IMR-90 (cell line): ENCODE data around the gene HMGCLL1. TPM values are rescaled to one million over a fixed set of nuclear protein-coding genes. Genes with fewer than 3 reads are reported as not detected.

Source experiments
- ATAC-seq: fragments of 200-7000 bp; cut with Tn5 transposase; 2 replicates; pipeline ENCODE4 v1.9.1; 2020; ENCODE audit warnings: low read depth, mild to moderate bottlenecking, moderate library complexity
- BruUV-seq: library from RNA; stranded (reverse); fragments of 400-500 nt; replicated peaks from 2 replicates; lab custom pipeline; 2021; lab: Mats Ljungman, UMichigan
- CTCF ChIA-PET: fragments of 300-600 bp; formaldehyde crosslinking; extraction: SDS; loops from one replicate; lab custom pipeline; 2021; ENCODE audit warnings: antibody characterized with exemption; lab: Yijun Ruan, JAX
- POLR2A ChIA-PET: fragments of 300-600 bp; sonication (Branson Sonifier 250); formaldehyde crosslinking; loops from one replicate; lab custom pipeline; 2022; ENCODE audit warnings: antibody characterized with exemption; ENCODE audit not compliant: unreplicated experiment; lab: Charles Lee
- DNase-seq: peaks from one replicate; pipeline ENCODE4 v3.0.0; 2013
- H2AFZ ChIP-seq: replicated peaks from 2 replicates; pipeline ENCODE3; 2013; ENCODE audit warnings: low read length, mild to moderate bottlenecking; ENCODE audit not compliant: poor library complexity
- H2AK5ac ChIP-seq: 2 replicates; pipeline ENCODE4 v1.6.1; 2013; ENCODE audit warnings: low read depth, low read length, inconsistent platforms
- H2AK9ac ChIP-seq: replicated peaks from 2 replicates; pipeline ENCODE3; 2013; ENCODE audit warnings: mild to moderate bottlenecking, low read depth, low read length, moderate library complexity; ENCODE audit not compliant: poor library complexity
- H2BK120ac ChIP-seq: 2 replicates; pipeline ENCODE4 v1.6.1; 2013; ENCODE audit warnings: low read depth, low read length, inconsistent platforms
- H2BK15ac ChIP-seq: 3 replicates; pipeline ENCODE4 v1.6.1; 2013; ENCODE audit warnings: low read depth, low read length, inconsistent platforms
- H2BK20ac ChIP-seq: 2 replicates; pipeline ENCODE4 v1.6.1; 2013; ENCODE audit warnings: low read depth, mild to moderate bottlenecking, inconsistent platforms, low read length, moderate library complexity
- H2BK5ac ChIP-seq: 2 replicates; pipeline ENCODE4 v1.6.1; 2013; ENCODE audit warnings: mild to moderate bottlenecking, low read depth, low read length, inconsistent platforms; ENCODE audit not compliant: poor library complexity, severe bottlenecking
- H3K14ac ChIP-seq: replicated peaks from 2 replicates; pipeline ENCODE4 v1.6.1; 2013; ENCODE audit warnings: low read depth, low read length, inconsistent platforms
- H3K18ac ChIP-seq: 2 replicates; pipeline ENCODE4 v1.6.1; 2013; ENCODE audit warnings: low read depth, low read length, control low read depth
- H3K23ac ChIP-seq: 2 replicates; pipeline ENCODE4 v1.6.1; 2013; ENCODE audit warnings: low read depth, low read length, inconsistent platforms
- H3K27ac ChIP-seq: 2 replicates; pipeline ENCODE4 v1.5.1; 2013; ENCODE audit warnings: mild to moderate bottlenecking, control low read depth, low read length; ENCODE audit not compliant: insufficient read depth
- H3K27me3 ChIP-seq: 2 replicates; pipeline ENCODE4 v1.6.1; 2013; ENCODE audit warnings: low read length; ENCODE audit not compliant: control insufficient read depth, insufficient read depth
- H3K36me3 ChIP-seq: 2 replicates; pipeline ENCODE4 v1.6.1; 2013; ENCODE audit warnings: low read length, mixed read lengths; ENCODE audit not compliant: control insufficient read depth, insufficient read depth
- H3K4ac ChIP-seq: 2 replicates; pipeline ENCODE4 v1.6.1; 2013; ENCODE audit warnings: low read depth, low read length, inconsistent platforms
- H3K4me1 ChIP-seq: 2 replicates; pipeline ENCODE4 v1.6.1; 2013; ENCODE audit warnings: low read length, mixed read lengths; ENCODE audit not compliant: control insufficient read depth, insufficient read depth
- H3K4me2 ChIP-seq: 2 replicates; pipeline ENCODE4 v1.6.1; 2013; ENCODE audit warnings: low read depth, mild to moderate bottlenecking, control low read depth, low read length, moderate library complexity
- H3K4me3 ChIP-seq: 2 replicates; pipeline ENCODE4 v1.5.1; 2013; ENCODE audit warnings: low read depth, mild to moderate bottlenecking, control low read depth, low read length, moderate library complexity; ENCODE audit not compliant: insufficient read depth
- H3K56ac ChIP-seq: 2 replicates; pipeline ENCODE4 v1.6.1; 2013; ENCODE audit warnings: low read length, inconsistent platforms; ENCODE audit not compliant: insufficient read depth; ENCODE audit errors: extremely low read depth
- H3K79me1 ChIP-seq, 2 experiments: 2 replicates each; pipeline ENCODE4 v1.6.1; 2013; ENCODE audit warnings: low read length in 2 of 2, inconsistent platforms in 1 of 2, low read depth in 1 of 2
- H3K9ac ChIP-seq: 2 replicates; pipeline ENCODE4 v1.6.1; 2013; ENCODE audit warnings: low read depth, low read length, control low read depth
- H3K9me1 ChIP-seq: 2 replicates; pipeline ENCODE4 v1.6.1; 2013; ENCODE audit warnings: low read length, inconsistent platforms; ENCODE audit not compliant: insufficient read depth
- H3K9me3 ChIP-seq: 2 replicates; pipeline ENCODE4 v1.6.1; 2013; ENCODE audit warnings: low read length; ENCODE audit not compliant: control insufficient read depth, insufficient read depth
- H4K20me1 ChIP-seq: 2 replicates; pipeline ENCODE4 v1.6.1; 2013; ENCODE audit warnings: low read length, inconsistent platforms; ENCODE audit not compliant: insufficient read depth
- H4K5ac ChIP-seq: 2 replicates; pipeline ENCODE4 v1.6.1; 2013; ENCODE audit warnings: mild to moderate bottlenecking, low read depth, low read length, control low read depth
- H4K8ac ChIP-seq, 2 experiments: 2 replicates each; pipeline ENCODE4 v1.6.1; 2013; ENCODE audit warnings: low read depth in 2 of 2, low read length in 2 of 2, control low read depth in 1 of 2, inconsistent platforms in 1 of 2
- H4K91ac ChIP-seq: 2 replicates; pipeline ENCODE4 v1.6.1; 2013; ENCODE audit warnings: low read depth, low read length, inconsistent platforms; ENCODE audit not compliant: insufficient read depth
- BHLHE40 ChIP-seq: fragments of 150-350 bp; IDR thresholded peaks from 2 replicates; pipeline ENCODE4 v1.6.1; 2016; ENCODE audit warnings: mild to moderate bottlenecking, low read depth, low read length
- CEBPB ChIP-seq: IDR thresholded peaks from 2 replicates; pipeline ENCODE4 v1.6.1; 2012; ENCODE audit warnings: low read depth, low read length, improper control_type of control experiment
- CHD1 ChIP-seq: IDR thresholded peaks from 2 replicates; pipeline ENCODE4 v1.6.1; 2012; ENCODE audit warnings: low read depth, low read length, improper control_type of control experiment
- CTCF ChIP-seq: conservative IDR thresholded peaks from 2 replicates; pipeline ENCODE4 v1.5.1; 2012; ENCODE audit warnings: mild to moderate bottlenecking, low read depth, low read length, improper control_type of control experiment
- ELK1 ChIP-seq: fragments of 150-350 bp; IDR thresholded peaks from 2 replicates; pipeline ENCODE4 v1.6.1; 2016; ENCODE audit warnings: low read depth, mild to moderate bottlenecking, low read length, moderate library complexity, borderline replicate concordance
- FOS ChIP-seq: fragments of 150-350 bp; IDR thresholded peaks from 2 replicates; pipeline ENCODE4 v1.6.1; 2016; ENCODE audit warnings: low read depth, low read length
- MAFK ChIP-seq: IDR thresholded peaks from 2 replicates; pipeline ENCODE4 v1.6.1; 2012; ENCODE audit warnings: low read depth, low read length, improper control_type of control experiment
- MAZ ChIP-seq: IDR thresholded peaks from 2 replicates; pipeline ENCODE4 v1.6.1; 2012; ENCODE audit warnings: low read depth, mild to moderate bottlenecking, low read length, improper control_type of control experiment, moderate library complexity, borderline replicate concordance
- MXI1 ChIP-seq: IDR thresholded peaks from 2 replicates; pipeline ENCODE4 v1.6.1; 2012; ENCODE audit warnings: low read depth, mild to moderate bottlenecking, low read length, moderate library complexity, borderline replicate concordance
- NFE2L2 ChIP-seq: fragments of 150-350 bp; IDR thresholded peaks from 2 replicates; pipeline ENCODE4 v1.6.1; 2016; ENCODE audit warnings: low read depth, mild to moderate bottlenecking, low read length
- POLR2A ChIP-seq: IDR thresholded peaks from 2 replicates; pipeline ENCODE4 v1.6.1; 2012; ENCODE audit warnings: mild to moderate bottlenecking, low read depth, low read length
- RAD21 ChIP-seq: IDR thresholded peaks from 2 replicates; pipeline ENCODE4 v1.6.1; 2012; ENCODE audit warnings: low read length, improper control_type of control experiment
- RCOR1 ChIP-seq: IDR thresholded peaks from 2 replicates; pipeline ENCODE4 v1.6.1; 2012; ENCODE audit warnings: mild to moderate bottlenecking, low read length, improper control_type of control experiment; ENCODE audit not compliant: insufficient replicate concordance
- RFX5 ChIP-seq: IDR thresholded peaks from 2 replicates; pipeline ENCODE4 v1.8.0; 2012; ENCODE audit warnings: low read depth, mild to moderate bottlenecking, low read length, moderate library complexity
- SMC3 ChIP-seq: fragments of 150-350 bp; IDR thresholded peaks from 2 replicates; pipeline ENCODE4 v1.6.1; 2016; ENCODE audit warnings: low read depth, mild to moderate bottlenecking, antibody characterized with exemption, low read length, moderate library complexity
- WGBS, 2 experiments: methylation state at CpG; one replicate each; pipeline versions ENCODE4 v1.1.5 to v1.1.7; 2013; ENCODE audit warnings: missing lambda C conversion rate in 2 of 2; ENCODE audit not compliant: insufficient read length in 1 of 2; ENCODE audit errors: extremely low coverage in 2 of 2; 5-methylcytosine and 5-hydroxymethylcytosine counted together
- dilution Hi-C: fragments of 300-500 bp; cut with HindIII; formaldehyde crosslinking; loops from one replicate; pipeline ENCODE4 v1.14.3; 2018; ENCODE audit warnings: low sequenced_read_pairs; ENCODE audit not compliant: unreplicated experiment
- in situ Hi-C: fragments of 300-500 bp; cut with MboI; formaldehyde crosslinking; loops from 3 replicates; pipeline ENCODE4 v1.14.3; 2019; ENCODE audit warnings: low sequenced_read_pairs, inconsistent platforms, mixed read lengths
- intact Hi-C: fragments of 100-400 bp; cut with micrococcal nuclease; formaldehyde crosslinking; loops from 2 replicates; pipeline ENCODE4 v1.10.0; 2022
- polyA plus RNA-seq, 3 experiments: library from polyadenylated mRNA; depleted of rRNA; stranded (reverse); fragments of >200 nt; gene quantifications; 2 replicates each; pipeline ENCODE4 v1.2.3, GENCODE V29; 2012; ENCODE audit warnings: low replicate concordance in 1 of 3
- total RNA-seq: library from RNA; depleted of rRNA; stranded (reverse); fragments of >200 nt; gene quantifications from 2 replicates; pipeline ENCODE4 v1.2.3, GENCODE V29; 2012
- TF ChIP-seq, protein P1 (sequence below): fragments of 150-350 bp; IDR thresholded peaks from 2 replicates; pipeline ENCODE4 v1.6.1; 2017; ENCODE audit warnings: mild to moderate bottlenecking, antibody characterized with exemption, low read length, low read depth

HMGCLL1 gene
- total and polyA plus RNA-seq, 2 of the 4 experiments (the other 2 are of a cell fraction), result 0.03 TPM; not detected in 1

GRCh38 chr6:55512904-55513303 is 66.1 kb downstream of the HMGCLL1 start:
- no peak for TF ChIP-seq RFX5
- no peak for TF ChIP-seq MAFK
- no peak for TF ChIP-seq CEBPB
- TF ChIP-seq RAD21, result no peak
- TF ChIP-seq CHD1, result no peak
- TF ChIP-seq CTCF, result no peak
- no peak for TF ChIP-seq NFE2L2
- TF ChIP-seq RCOR1, result no peak
- TF ChIP-seq ELK1, result no peak
- TF ChIP-seq FOS, result no peak
- TF ChIP-seq SMC3, result no peak
- TF ChIP-seq, protein P1, sequence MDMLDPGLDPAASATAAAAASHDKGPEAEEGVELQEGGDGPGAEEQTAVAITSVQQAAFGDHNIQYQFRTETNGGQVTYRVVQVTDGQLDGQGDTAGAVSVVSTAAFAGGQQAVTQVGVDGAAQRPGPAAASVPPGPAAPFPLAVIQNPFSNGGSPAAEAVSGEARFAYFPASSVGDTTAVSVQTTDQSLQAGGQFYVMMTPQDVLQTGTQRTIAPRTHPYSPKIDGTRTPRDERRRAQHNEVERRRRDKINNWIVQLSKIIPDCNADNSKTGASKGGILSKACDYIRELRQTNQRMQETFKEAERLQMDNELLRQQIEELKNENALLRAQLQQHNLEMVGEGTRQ, result no peak
- no peak for TF ChIP-seq MAZ
- TF ChIP-seq BHLHE40, result no peak
- TF ChIP-seq MXI1, result no peak
- TF ChIP-seq POLR2A, result no peak
- no peak overlapping the region for H2BK20ac ChIP-seq

More at GRCh38 chr6:55512904-55513303, 66.1 kb downstream of the HMGCLL1 start:
- dilution Hi-C loops (no loop called here), intact Hi-C loops (no loop called here), in situ Hi-C loops (no loop called here)
- Histone ChIP-seq H3K27ac (no peak overlapping the region), H3K9me1 (peaks cover 2% of the 10 kb centered on the region; the same call in 1 of the 2 replicates), H2BK120ac (no peak overlapping the region), H3K9me3 (no peaks in the 10 kb centered on the region), H3K79me1 (no peaks in the 10 kb centered on the region), H3K27me3 (no peaks in the 10 kb centered on the region), H3K4ac (no peak overlapping the region), H3K56ac (no peak overlapping the region), H3K9ac (no peak overlapping the region), H2AK9ac (no peak overlapping the region), H4K91ac (no peak overlapping the region), H3K18ac (no peak overlapping the region), H4K20me1 (no peaks in the 10 kb centered on the region), H2BK5ac (no peak overlapping the region), H3K23ac (no peak overlapping the region), H4K8ac (no peak overlapping the region), H3K4me3 (no peak overlapping the region), H3K4me2 (no peak overlapping the region), H3K4me1 (no peaks in the 10 kb centered on the region), H3K14ac (no peak overlapping the region), H2BK15ac (no peak overlapping the region), H4K5ac (no peak overlapping the region), H3K36me3 (no peaks in the 10 kb centered on the region), H2AK5ac (no peak overlapping the region), H2AFZ (no peak overlapping the region)
- POLR2A ChIA-PET, result no interaction called here
- DNase-seq, result no peak
- no peak for ATAC-seq
- CTCF ChIA-PET, result interaction anchor here (1.7 kb wide), 1 partner anchor 37 kb away, joined by 3 read pairs; no protein-coding TSS in a partner anchor
- BruUV-seq, result no TSS peak
- WGBS, 2 experiments, result 60% methylated on average over 1 of the region's 1 CpG; no CpG with 5 or more reads in 1 of the 2 experiments
